Activated CD4-positive, alpha-beta T cell treated with anti-CD3 and anti-CD28 coated beads, Interleukin-2, amount 10 ng/mL, durations not matched to agents 7 days and 5 days (primary cell): Measurements from ENCODE around the gene CTDNEP1. TPM values are rescaled to one million over a fixed set of nuclear protein-coding genes. Genes with fewer than 3 reads are reported as not detected.
A peak's percentile ranks its signal among the peaks of the same experiment; 100 is the strongest.

Source experiments
- CTCF ChIA-PET: fragments of 350-600 bp; sonication (Branson Sonifier 250); formaldehyde crosslinking; loops from one replicate; lab custom pipeline; 2021; ENCODE audit warnings: antibody characterized with exemption; lab: Charles Lee
- POLR2A ChIA-PET: fragments of 350-600 bp; sonication (Branson Sonifier 250); formaldehyde crosslinking; loops from one replicate; lab custom pipeline; 2021; ENCODE audit warnings: antibody characterized with exemption; lab: Charles Lee
- DNase-seq: peaks from one replicate; pipeline ENCODE4 v3.0.0-alpha.2; 2020
- H3K27ac Mint-ChIP-seq: one replicate; pipeline ENCODE4 v1.8.0; 2021; ENCODE audit warnings: mild to moderate bottlenecking, moderate library complexity, mixed read lengths
- H3K27me3 Mint-ChIP-seq: one replicate; pipeline ENCODE4 v1.8.0; 2021; ENCODE audit warnings: mixed read lengths
- H3K36me3 Mint-ChIP-seq: one replicate; pipeline ENCODE4 v1.8.0; 2021; ENCODE audit warnings: low read depth, mixed read lengths
- H3K4me1 Mint-ChIP-seq: one replicate; pipeline ENCODE4 v1.8.0; 2021; ENCODE audit warnings: mixed read lengths
- H3K4me3 Mint-ChIP-seq: one replicate; pipeline ENCODE4 v1.8.0; 2021; ENCODE audit warnings: mild to moderate bottlenecking, moderate library complexity, mixed read lengths
- H3K9me3 Mint-ChIP-seq: one replicate; pipeline ENCODE4 v1.8.0; 2021; ENCODE audit warnings: mixed read lengths
- total RNA-seq, 2 experiments: library from RNA; stranded (reverse); gene quantifications; one replicate each; pipeline ENCODE4 v1.2.3, GENCODE V29; 2021

The CTDNEP1 gene
- total RNA-seq, 2 experiments from 2014 or later: 168 to 183 TPM

DNA sequence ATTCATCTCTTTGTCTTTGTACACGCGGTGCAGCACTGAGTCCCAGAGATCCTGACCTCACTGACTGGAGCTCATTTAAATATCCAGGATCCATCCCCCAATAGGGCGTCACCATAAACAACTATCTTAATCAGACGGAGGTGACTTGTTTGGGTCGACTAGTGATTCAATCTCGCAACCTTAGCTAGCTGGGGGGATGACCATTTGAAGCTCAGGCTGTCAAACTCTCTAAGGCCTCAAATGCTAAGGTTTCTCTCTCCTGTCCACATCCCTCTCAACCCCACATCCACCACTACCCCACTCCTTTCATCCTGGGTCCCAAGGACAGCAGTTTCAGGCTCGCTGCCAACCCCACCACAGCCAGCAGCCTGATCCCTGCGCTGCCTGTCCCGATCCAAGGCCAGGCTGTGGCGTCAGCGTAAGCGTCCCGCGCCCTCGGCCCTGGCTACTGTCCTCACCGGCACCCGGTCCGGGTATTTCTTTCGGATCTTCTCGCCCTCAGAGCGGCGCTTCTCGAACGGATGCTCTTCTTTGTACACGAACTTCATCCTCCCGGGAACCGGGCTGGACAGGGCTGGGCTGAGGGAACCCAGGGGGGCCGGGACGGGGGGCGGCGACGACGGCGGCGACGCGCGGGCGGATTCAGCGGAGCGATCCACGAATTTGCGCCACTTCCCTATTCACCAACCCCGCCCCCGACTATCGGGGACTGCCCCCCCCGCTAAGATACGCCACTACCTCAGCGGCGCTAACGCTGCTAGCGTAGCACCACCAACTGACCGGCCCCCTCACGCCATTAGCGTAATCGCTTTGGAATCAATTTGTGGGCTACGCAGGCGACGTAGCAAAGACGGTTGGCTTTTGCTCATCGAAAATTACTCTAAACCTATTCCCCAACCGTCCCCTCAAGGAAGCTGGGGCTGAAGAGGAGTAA lies 9.5 kb downstream of the CTDNEP1 start, which contains the start of gene GABARAP:
TSS of gene GABARAP (minus strand) at position 667 of the 934 bp plus-strand sequence. CDS start at position 548, 119 bp downstream.
- ChIA-PET CTCF (interaction anchor here (0.5 to 3.3 kb wide), 7 partner anchors 9 to 1872 kb away, joined by 3 to 20 read pairs (median 5); partner anchors contain the start of genes ACADVL, CTDNEP1, DLG4 and ELP5), POLR2A (interaction anchor here (1.0 kb wide), 1 partner anchor 21 kb away, joined by 3 read pairs; no protein-coding TSS in a partner anchor)
- Mint-ChIP-seq H3K4me3 (peak within 1 kb of the TSS; percentile 87), H3K9me3 (no peaks in the 10 kb centered on the region), H3K36me3 (peaks cover 54% of the 10 kb centered on the region), H3K27ac (peak within 1 kb of the TSS; percentile 93), H3K4me1 (peaks cover 48% of the 10 kb centered on the region), H3K27me3 (no peaks in the 10 kb centered on the region)
- DNase-seq: peak; percentile 93

- H3K9me3 Mint-ChIP-seq: no peaks in the 10 kb centered on the region
- ChIA-PET CTCF (interaction anchor here (0.5 to 3.3 kb wide), 6 partner anchors 10 to 1873 kb away, joined by 3 to 20 read pairs (median 7); partner anchors contain the start of genes ACADVL, CTDNEP1, DLG4 and ELP5), POLR2A (no interaction called here)
- no peak for DNase-seq
- H3K4me1 Mint-ChIP-seq: peaks cover 52% of the 10 kb centered on the region
- peak overlapping the region; percentile 93 for H3K27ac Mint-ChIP-seq
- H3K27me3 Mint-ChIP-seq: no peaks in the 10 kb centered on the region
- peak overlapping the region; percentile 87 for H3K4me3 Mint-ChIP-seq
- peaks cover 54% of the 10 kb centered on the region for H3K36me3 Mint-ChIP-seq
Measured at GRCh38 chr17:7241090-7241733, 10.3 kb downstream of the CTDNEP1 start.

DNA sequence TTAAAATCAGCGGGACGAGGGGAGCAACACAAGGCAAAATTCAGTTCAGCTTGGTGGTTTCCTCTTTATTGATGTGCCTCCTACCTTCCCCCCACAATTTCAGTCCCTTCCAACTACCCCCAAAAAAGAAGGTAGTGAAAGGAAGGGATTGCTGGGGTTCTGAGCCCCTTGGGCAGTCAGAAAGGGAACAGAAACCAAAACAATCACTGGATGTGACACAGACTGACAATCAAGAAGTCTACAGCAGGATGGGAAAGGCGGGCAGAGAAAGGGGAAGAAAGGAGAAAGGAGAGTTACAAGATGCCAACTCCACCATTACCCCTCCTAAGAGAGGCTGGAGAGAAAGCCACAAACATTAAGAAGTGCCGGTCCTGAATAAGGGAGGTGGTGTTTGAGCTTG lies 11.2 kb downstream of the CTDNEP1 start:
- Mint-ChIP-seq H3K9me3 (no peaks in the 10 kb centered on the region), H3K27me3 (no peaks in the 10 kb centered on the region), H3K4me3 (peak overlapping the region; percentile 87), H3K4me1 (peaks cover 60% of the 10 kb centered on the region), H3K36me3 (peaks cover 56% of the 10 kb centered on the region), H3K27ac (peak overlapping the region; percentile 93)
- ChIA-PET POLR2A (interaction anchor here (0.6 kb wide), 1 partner anchor 72 kb away, joined by 3 read pairs; no protein-coding TSS in a partner anchor), CTCF (interaction anchor here (1.2 to 3.3 kb wide), 4 partner anchors 11 to 56 kb away, joined by 3 to 20 read pairs (median 12); partner anchors contain the start of genes ACADVL, CTDNEP1, DLG4 and ELP5)
- no peak for DNase-seq

GRCh38 chr17:7239091-7240027 lies 12.2 kb downstream of the CTDNEP1 start, which contains the start of gene PHF23:
PHF23 (minus strand) TSS chr17:7239457; CDS start chr17:7239279, 178 bp downstream.
- peak within 1 kb of the TSS; percentile 87 for H3K4me3 Mint-ChIP-seq
- no peaks in the 10 kb centered on the region for H3K9me3 Mint-ChIP-seq
- peaks cover 58% of the 10 kb centered on the region for H3K36me3 Mint-ChIP-seq
- H3K27ac Mint-ChIP-seq: peak within 1 kb of the TSS; percentile 93
- CTCF ChIA-PET: interaction anchor here (1.0 to 3.3 kb wide), 8 partner anchors 11 to 218 kb away, joined by 3 to 16 read pairs (median 4); partner anchors contain the start of genes ACADVL and DLG4
- H3K27me3 Mint-ChIP-seq: no peaks in the 10 kb centered on the region
- H3K4me1 Mint-ChIP-seq: peaks cover 68% of the 10 kb centered on the region
- POLR2A ChIA-PET: interaction anchor here (0.6 kb wide), 1 partner anchor 272 kb away, joined by 3 read pairs; no protein-coding TSS in a partner anchor
- DNase-seq: peak; percentile 98

DNA sequence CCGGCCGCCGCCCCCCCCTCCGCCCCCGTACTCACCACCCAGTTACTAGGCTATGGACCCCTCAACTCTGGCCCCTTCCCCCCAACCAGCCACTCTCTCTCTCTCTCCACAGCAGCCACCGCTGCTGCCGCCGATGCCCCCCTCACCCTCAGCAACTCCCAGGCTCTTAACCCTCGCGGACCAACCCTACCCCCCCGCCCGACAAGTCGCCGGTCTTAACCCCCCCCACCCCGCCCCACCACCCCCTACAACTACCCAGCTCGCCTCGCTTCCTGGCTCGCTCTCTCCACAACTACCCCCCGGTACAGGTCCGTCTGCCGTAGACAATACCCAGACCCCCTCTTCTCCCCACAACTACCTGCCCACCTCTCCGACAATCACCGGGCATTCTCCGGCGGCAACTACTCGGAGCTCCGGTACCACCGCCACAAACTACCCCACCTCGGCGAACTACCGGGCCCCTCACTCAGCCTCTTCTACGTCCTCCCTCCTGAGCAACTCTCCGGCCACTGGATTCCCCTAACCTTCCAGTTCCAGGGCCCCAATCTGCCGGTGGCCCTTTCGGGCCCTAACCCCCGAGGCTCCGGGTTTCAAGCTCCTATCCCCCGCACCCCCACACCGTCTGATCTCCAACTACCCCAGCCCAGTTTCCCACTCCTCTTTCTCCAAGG lies 13.0 kb downstream of the CTDNEP1 start:
- Mint-ChIP-seq H3K9me3 (no peaks in the 10 kb centered on the region), H3K4me1 (peaks cover 68% of the 10 kb centered on the region), H3K4me3 (peak overlapping the region; percentile 87), H3K27me3 (no peaks in the 10 kb centered on the region), H3K36me3 (peaks cover 54% of the 10 kb centered on the region), H3K27ac (peak overlapping the region; percentile 93)
- no peak for DNase-seq
- CTCF ChIA-PET: interaction anchor here (0.6 to 2.6 kb wide), 8 partner anchors 11 to 217 kb away, joined by 3 to 16 read pairs (median 3); partner anchors contain the start of genes ACADVL and DLG4
- POLR2A ChIA-PET: interaction anchor here (0.6 to 0.8 kb wide), 2 partner anchors 19 to 272 kb away, joined by 3 read pairs; partner anchors contain the start of gene DLG4

DNA sequence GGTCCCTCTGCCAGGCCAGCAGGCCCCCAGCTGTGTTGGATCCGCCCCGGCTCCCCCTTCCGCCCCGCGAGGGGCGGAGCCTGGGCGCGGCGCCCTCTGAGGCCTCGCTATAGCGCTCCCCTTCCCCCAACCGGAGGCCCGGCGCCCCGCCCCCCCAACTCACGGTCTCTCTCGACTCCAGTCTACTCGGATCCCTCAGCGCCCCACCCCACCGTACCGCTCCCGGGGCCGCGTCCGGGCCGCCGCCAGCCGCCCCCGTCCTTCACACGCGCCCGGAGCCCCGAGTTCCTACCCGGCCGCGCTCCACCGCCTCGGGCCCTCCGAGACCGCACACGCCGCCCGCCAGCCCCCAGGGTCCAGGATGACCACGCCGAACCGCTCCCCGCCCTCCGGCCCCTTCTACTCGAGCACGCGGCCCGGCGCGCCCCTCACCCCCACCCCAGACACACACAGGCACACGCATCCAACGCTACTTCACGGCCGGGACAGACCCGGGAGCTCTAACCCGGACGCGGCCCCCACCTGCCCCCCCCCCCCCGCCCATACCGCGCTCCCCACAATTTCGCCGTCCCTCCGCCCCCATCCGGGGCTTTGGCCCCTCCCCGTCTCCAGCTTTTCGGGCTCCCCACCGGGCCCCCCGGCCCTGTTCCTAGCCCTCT lies 13.6 kb downstream of the CTDNEP1 start:
- ChIA-PET CTCF (interaction anchor here (0.6 to 2.6 kb wide), 6 partner anchors 12 to 57 kb away, joined by 3 to 16 read pairs (median 3); partner anchors contain the start of genes ACADVL and DLG4), POLR2A (interaction anchor here (0.8 kb wide), 1 partner anchor 19 kb away, joined by 3 read pairs; the partner anchor contains the start of gene DLG4)
- no peaks in the 10 kb centered on the region for H3K27me3 Mint-ChIP-seq
- peak overlapping the region; percentile 93 for H3K27ac Mint-ChIP-seq
- H3K4me3 Mint-ChIP-seq: peak overlapping the region; percentile 87
- peaks cover 67% of the 10 kb centered on the region for H3K4me1 Mint-ChIP-seq
- peak; percentile 86 for DNase-seq
- no peaks in the 10 kb centered on the region for H3K9me3 Mint-ChIP-seq
- H3K36me3 Mint-ChIP-seq: peaks cover 50% of the 10 kb centered on the region

DNA sequence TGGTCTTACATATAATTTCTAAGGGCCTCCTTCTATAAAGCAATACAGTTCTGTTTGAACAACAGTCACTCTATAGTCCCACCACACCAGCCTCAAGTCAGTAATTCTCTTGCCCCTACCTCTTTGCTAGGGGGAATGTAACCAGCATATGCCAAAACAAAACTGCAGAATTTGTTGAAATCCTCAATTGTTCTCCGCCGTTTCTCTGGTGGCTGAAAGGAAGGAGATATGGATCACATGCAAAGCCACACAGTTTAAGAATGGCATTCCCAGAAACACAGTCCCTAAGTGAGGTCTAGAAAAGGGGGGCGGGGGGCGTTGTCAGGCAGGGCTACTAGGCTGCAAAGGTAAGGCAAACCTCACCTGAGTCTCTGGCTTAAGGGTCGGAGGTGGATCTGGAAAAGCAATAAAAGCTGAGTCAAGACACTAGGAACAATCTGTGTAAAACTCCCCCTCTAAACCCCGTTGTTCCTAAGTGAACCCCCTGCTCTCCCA lies 14.2 kb downstream of the CTDNEP1 start:
- Mint-ChIP-seq H3K4me3 (peak overlapping the region; percentile 87), H3K36me3 (peaks cover 50% of the 10 kb centered on the region), H3K9me3 (no peaks in the 10 kb centered on the region), H3K27ac (peak overlapping the region; percentile 93), H3K4me1 (peaks cover 69% of the 10 kb centered on the region), H3K27me3 (no peaks in the 10 kb centered on the region)
- POLR2A ChIA-PET: no interaction called here
- CTCF ChIA-PET: interaction anchor here (0.7 to 2.6 kb wide), 4 partner anchors 17 to 48 kb away, joined by 3 to 16 read pairs (median 3); partner anchors contain the start of genes ACADVL and DLG4
- DNase-seq: no peak

DNA sequence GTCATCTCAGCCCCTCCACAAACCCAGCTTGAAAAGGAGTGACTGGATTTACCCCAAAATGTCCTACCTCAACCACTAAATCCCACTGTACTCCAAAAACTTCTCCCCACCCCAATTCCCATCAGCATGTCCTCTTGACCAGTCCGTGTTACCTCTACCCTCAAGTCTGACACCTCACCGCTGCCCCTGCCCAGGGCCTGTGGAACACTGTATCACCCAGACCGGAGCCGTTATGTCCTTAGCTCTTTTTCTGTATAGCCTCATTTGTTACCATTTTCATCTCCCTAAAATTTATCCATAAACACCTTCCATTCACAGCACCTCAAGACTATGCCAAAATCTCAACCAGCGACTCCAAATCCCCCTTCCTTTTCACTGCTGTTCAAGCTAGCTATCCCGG lies 14.7 kb downstream of the CTDNEP1 start:
- peaks cover 48% of the 10 kb centered on the region for H3K36me3 Mint-ChIP-seq

GRCh38 chr17:7235693-7236665 lies 15.6 kb downstream of the CTDNEP1 start:
- ChIA-PET CTCF (interaction anchor here (1.3 kb wide), 1 partner anchor 15 kb away, joined by 5 read pairs; no protein-coding TSS in a partner anchor), POLR2A (no interaction called here)
- H3K4me1 Mint-ChIP-seq: peaks cover 63% of the 10 kb centered on the region
- DNase-seq: no peak
- H3K36me3 Mint-ChIP-seq: peaks cover 40% of the 10 kb centered on the region
- no peaks in the 10 kb centered on the region for H3K9me3 Mint-ChIP-seq
- H3K4me3 Mint-ChIP-seq: peak overlapping the region; percentile 45
- H3K27me3 Mint-ChIP-seq: no peaks in the 10 kb centered on the region
- peak overlapping the region; percentile 25 for H3K27ac Mint-ChIP-seq

More for the DNA sequence above, 14.7 kb downstream of the CTDNEP1 start:
- ChIA-PET CTCF (interaction anchor here (0.7 kb wide), 1 partner anchor 49 kb away, joined by 3 read pairs; no protein-coding TSS in a partner anchor), POLR2A (no interaction called here)
- H3K27me3 Mint-ChIP-seq: no peaks in the 10 kb centered on the region
- H3K4me1 Mint-ChIP-seq: peaks cover 70% of the 10 kb centered on the region
- H3K9me3 Mint-ChIP-seq: no peaks in the 10 kb centered on the region
- no peak for DNase-seq
- peak overlapping the region; percentile 93 for H3K27ac Mint-ChIP-seq
- peak overlapping the region; percentile 87 for H3K4me3 Mint-ChIP-seq
